Stimulated activated CD4-positive, alpha-beta T cell treated with anti-CD3 and anti-CD28 coated beads, Interleukin-1b, Interleukin-23, amount 100 ng/mL, for 24 hours (primary cell): ENCODE data around the gene MARCHF10.
"Not testable (repeated sequence)": the region's sequence is repeated elsewhere in the genome, so short reads cannot be mapped to it uniquely, and the experiment has no call there.

Experiments used
- DNase-seq, 4 experiments: peaks; one replicate each; pipeline ENCODE4 v3.0.0-alpha.2; 2020; ENCODE audit warnings: low read depth in 4 of 4, low spot score in 1 of 4

The MARCHF10 gene

GRCh38 chr17:62791235-62791734 is 16.8 kb downstream of the MARCHF10 start:
- no peak for DNase-seq

GRCh38 chr17:62790564-62790986 is 17.5 kb downstream of the MARCHF10 start:
- no peak for DNase-seq

GRCh38 chr17:62787366-62787765 is 20.7 kb downstream of the MARCHF10 start:
- no peak for DNase-seq

- DNase-seq, result no peak
Observed at GRCh38 chr17:62786646-62787045, 21.5 kb downstream of the MARCHF10 start.

- DNase-seq, result not testable (repeated sequence)
Observed at GRCh38 chr17:62785983-62786382, 22.1 kb downstream of the MARCHF10 start.

GRCh38 chr17:62782730-62783270 is 25.3 kb downstream of the MARCHF10 start:
- DNase-seq, result no peak

- no peak for DNase-seq
Observed at GRCh38 chr17:62781831-62782251, 26.3 kb downstream of the MARCHF10 start.

- no peak for DNase-seq
Observed at GRCh38 chr17:62781356-62781755, 26.8 kb downstream of the MARCHF10 start.

- DNase-seq, result no peak
Observed at GRCh38 chr17:62780951-62781350, 27.2 kb downstream of the MARCHF10 start.

- no peak for DNase-seq
Observed at GRCh38 chr17:62780269-62780668, 27.8 kb downstream of the MARCHF10 start.

- DNase-seq, result no peak
Observed at GRCh38 chr17:62778990-62779681, 29.0 kb downstream of the MARCHF10 start.

- DNase-seq, result no peak
Observed at GRCh38 chr17:62775876-62776275, 32.2 kb downstream of the MARCHF10 start.

GRCh38 chr17:62774338-62774737 is 33.8 kb downstream of the MARCHF10 start:
- DNase-seq, result no peak

GRCh38 chr17:62767997-62768396 is 40.1 kb downstream of the MARCHF10 start:
- DNase-seq, result no peak

GRCh38 chr17:62765351-62765750 is 42.8 kb downstream of the MARCHF10 start:
- DNase-seq, result no peak

- no peak for DNase-seq
Observed at GRCh38 chr17:62763891-62764600, 44.1 kb downstream of the MARCHF10 start.

- DNase-seq, result no peak
Observed at GRCh38 chr17:62761884-62762283, 46.2 kb downstream of the MARCHF10 start.

- DNase-seq, result no peak
Observed at GRCh38 chr17:62760945-62761267, 47.2 kb downstream of the MARCHF10 start.

- no peak for DNase-seq
Observed at GRCh38 chr17:62760059-62760944, 47.8 kb downstream of the MARCHF10 start.

- DNase-seq, result no peak
Observed at GRCh38 chr17:62757500-62757951, 50.6 kb downstream of the MARCHF10 start.

- no peak for DNase-seq
Observed at GRCh38 chr17:62756198-62756597, 51.9 kb downstream of the MARCHF10 start.
